ENCODE results near the gene MINDY3.

GRCh38 chr10:15801147-15801546, 59.2 kb downstream of the MINDY3 start:
- TF ChIP-seq FOXK2 (IDR thresholded peaks at IDR 0.05) = no peak
- no peak for TF ChIP-seq BHLHE40 (IDR thresholded peaks at IDR 0.05; ENCODE audit: borderline replicate concordance)
- no peak for TF ChIP-seq FOXA1 (IDR thresholded peaks at IDR 0.05)
- no peak for TF ChIP-seq NFRKB (IDR thresholded peaks at IDR 0.05)
- TF ChIP-seq SP1 (IDR thresholded peaks at IDR 0.05) = no peak
- TF ChIP-seq SUZ12 (IDR thresholded peaks at IDR 0.05) = no peak
